GM23338 (cell line): ENCODE data around the gene RABGAP1L. TPM values are rescaled to one million over a fixed set of nuclear protein-coding genes. Genes with fewer than 3 reads are reported as not detected.

Experiments
- ATAC-seq: fragments of 200-7000 bp; cut with Tn5 transposase; 3 replicates; pipeline ENCODE4 v1.9.1; 2020
- DNase-seq: peaks from one replicate; pipeline ENCODE4 v3.0.0-alpha.2; 2015; ENCODE audit warnings: low spot score
- H2AFZ ChIP-seq: fragments of 200-600 bp; sonication (generic); 2 replicates; pipeline ENCODE4 v1.8.0; 2016; ENCODE audit warnings: antibody characterized with exemption, mild to moderate bottlenecking, moderate library complexity
- H3F3A ChIP-seq: fragments of 200-600 bp; sonication (generic); replicated peaks from 2 replicates; pipeline ENCODE4 v1.8.0; 2017; ENCODE audit warnings: antibody characterized with exemption, mixed run types, low read depth
- H3K27ac ChIP-seq: fragments of 200-600 bp; sonication (generic); 2 replicates; pipeline ENCODE4 v1.6.1; 2016; ENCODE audit warnings: low read depth
- H3K27me3 ChIP-seq: fragments of 200-600 bp; sonication (generic); 2 replicates; pipeline ENCODE4 v1.8.0; 2016; ENCODE audit warnings: mild to moderate bottlenecking, mixed run types, moderate library complexity; ENCODE audit not compliant: insufficient read depth
- H3K36me3 ChIP-seq: fragments of 200-600 bp; sonication (generic); 2 replicates; pipeline ENCODE4 v1.8.0; 2016; ENCODE audit warnings: mild to moderate bottlenecking; ENCODE audit not compliant: insufficient read depth
- H3K4me1 ChIP-seq: fragments of 200-600 bp; sonication (generic); 2 replicates; pipeline ENCODE4 v1.8.0; 2016; ENCODE audit warnings: mild to moderate bottlenecking, moderate library complexity; ENCODE audit not compliant: insufficient read depth
- H3K4me2 ChIP-seq: fragments of 200-600 bp; sonication (generic); 2 replicates; pipeline ENCODE4 v1.7.1; 2017; ENCODE audit warnings: mixed run types
- H3K4me3 ChIP-seq: fragments of 200-600 bp; sonication (generic); 2 replicates; pipeline ENCODE4 v1.6.1; 2016; ENCODE audit warnings: mixed run types
- H3K79me2 ChIP-seq: fragments of 200-600 bp; sonication (generic); replicated peaks from 2 replicates; pipeline ENCODE4 v1.8.0; 2017; ENCODE audit warnings: mild to moderate bottlenecking; ENCODE audit not compliant: insufficient read depth
- H3K9me2 ChIP-seq: fragments of 200-600 bp; sonication (generic); 2 replicates; pipeline ENCODE4 v1.8.0; 2017; ENCODE audit not compliant: insufficient read depth
- H4K20me1 ChIP-seq: fragments of 200-600 bp; sonication (generic); replicated peaks from 2 replicates; pipeline ENCODE4 v1.8.0; 2017; ENCODE audit warnings: mild to moderate bottlenecking; ENCODE audit not compliant: insufficient read depth
- H3K27ac Mint-ChIP-seq: 2 replicates; pipeline ENCODE4 v1.8.0; 2020; ENCODE audit warnings: inconsistent platforms, mild to moderate bottlenecking, moderate library complexity, mixed read lengths
- H3K27me3 Mint-ChIP-seq: 3 replicates; pipeline ENCODE4 v1.8.0; 2022; ENCODE audit warnings: low read depth, mild to moderate bottlenecking, moderate library complexity, mixed read lengths, inconsistent platforms; ENCODE audit not compliant: insufficient read depth, poor library complexity
- H3K36me3 Mint-ChIP-seq: 3 replicates; pipeline ENCODE4 v1.8.0; 2021; ENCODE audit warnings: low read depth, mild to moderate bottlenecking, inconsistent platforms, moderate library complexity, mixed read lengths
- H3K4me1 Mint-ChIP-seq: 3 replicates; pipeline ENCODE4 v1.8.0; 2020; ENCODE audit warnings: mild to moderate bottlenecking, inconsistent platforms, mixed read lengths
- H3K4me3 Mint-ChIP-seq: 3 replicates; pipeline ENCODE4 v1.8.0; 2021; ENCODE audit warnings: moderate library complexity, mild to moderate bottlenecking, inconsistent platforms, mixed read lengths
- H3K9me3 Mint-ChIP-seq: 3 replicates; pipeline ENCODE4 v1.8.0; 2020; ENCODE audit warnings: moderate library complexity, mild to moderate bottlenecking, inconsistent platforms, mixed read lengths
- CREB1 ChIP-seq: fragments of 250-450 bp; sonication (Bioruptor Pico); IDR thresholded peaks from 2 replicates; pipeline ENCODE4 v1.5.0; 2020; ENCODE audit warnings: low read depth, mild to moderate bottlenecking, moderate library complexity
- EZH2 ChIP-seq: fragments of 200-600 bp; sonication (generic); IDR thresholded peaks from one replicate; pipeline ENCODE4 v1.8.0; 2017; ENCODE audit warnings: antibody characterized with exemption, mild to moderate bottlenecking, low read depth; ENCODE audit not compliant: unreplicated experiment
- JUNB ChIP-seq: IDR thresholded peaks from one replicate; pipeline ENCODE4 v1.6.1; 2016; ENCODE audit warnings: antibody characterized with exemption; ENCODE audit not compliant: unreplicated experiment
- REST ChIP-seq: IDR thresholded peaks from one replicate; pipeline ENCODE4 v1.6.1; 2018; ENCODE audit warnings: antibody characterized with exemption; ENCODE audit not compliant: unreplicated experiment
- STAT1 ChIP-seq: IDR thresholded peaks from one replicate; pipeline ENCODE4 v1.6.1; 2016; ENCODE audit warnings: antibody characterized with exemption; ENCODE audit not compliant: unreplicated experiment
- ZNF114 ChIP-seq: fragments of 250-450 bp; sonication (Bioruptor Pico); IDR thresholded peaks from 2 replicates; pipeline ENCODE4 v1.5.0; 2020; ENCODE audit warnings: mild to moderate bottlenecking, moderate library complexity
- ZNF331 ChIP-seq: fragments of 250-450 bp; sonication (Bioruptor Pico); IDR thresholded peaks from 2 replicates; pipeline ENCODE4 v1.5.0; 2020; ENCODE audit warnings: low read depth, mild to moderate bottlenecking, moderate library complexity
- ZNF462 ChIP-seq: fragments of 250-450 bp; sonication (Bioruptor Pico); IDR thresholded peaks from 2 replicates; pipeline ENCODE4 v1.5.0; 2020; ENCODE audit warnings: mild to moderate bottlenecking, moderate library complexity
- polyA plus RNA-seq: library from polyadenylated mRNA; unstranded; fragments of >200 nt; fragmentation: Nextera tagmentation; extraction: Ambion mirVana; gene quantifications from 2 replicates; pipeline ENCODE4 v1.2.1, GENCODE V29; 2016
- total RNA-seq: library from RNA; depleted of rRNA; stranded (reverse); fragments of >200 nt; shearing (Covaris generic); gene quantifications from 2 replicates; pipeline ENCODE4 v1.2.3, GENCODE V29; 2014

The RABGAP1L gene
- total and polyA plus RNA-seq, 2 experiments from 2014 or later = 83.2 to 136 TPM

- Histone ChIP-seq H3K79me2 (no peaks in the 10 kb centered on the region), H4K20me1 (no peaks in the 10 kb centered on the region), H3K4me3 (no peak overlapping the region), H3K27me3 (no peaks in the 10 kb centered on the region), H3K9me2 (no peaks in the 10 kb centered on the region), H2AFZ (no peak overlapping the region), H3K36me3 (no peaks in the 10 kb centered on the region), H3K4me2 (no peak overlapping the region), H3F3A (no peaks in the 10 kb centered on the region), H3K27ac (no peak overlapping the region), H3K4me1 (no peaks in the 10 kb centered on the region)
- TF ChIP-seq ZNF114 = no peak
- TF ChIP-seq JUNB = no peak
- TF ChIP-seq ZNF331 (CRISPR knock-in tag) = no peak
- TF ChIP-seq ZNF462 = no peak
- TF ChIP-seq REST = no peak
- TF ChIP-seq STAT1 = no peak
- no peak for TF ChIP-seq CREB1 (CRISPR knock-in tag)
- TF ChIP-seq EZH2 = no peak
- no peaks in the 10 kb centered on the region for H3K36me3 Mint-ChIP-seq
- no peak overlapping the region for H3K27ac Mint-ChIP-seq
- peaks cover under 1% of the 10 kb centered on the region; the same call in 1 of the 3 replicates for H3K4me1 Mint-ChIP-seq
- H3K27me3 Mint-ChIP-seq = peaks cover 3% of the 10 kb centered on the region
- no peak overlapping the region for H3K4me3 Mint-ChIP-seq
- peaks cover 4% of the 10 kb centered on the region; the same call in 1 of the 3 replicates for H3K9me3 Mint-ChIP-seq
- ATAC-seq (no peak), DNase-seq (no peak)
These were observed 617.9 kb downstream of the RABGAP1L start for GRCh38 chr1:174777262-174777661.
